Neural cell (in vitro differentiated cells): ENCODE data around the gene RHBDF2.

Experiments used
- EP300 ChIP-seq: fragments of 450-650 bp; conservative IDR thresholded peaks from 2 replicates; pipeline ENCODE4 v1.6.1; 2014; ENCODE audit warnings: antibody characterized with exemption, mild to moderate bottlenecking, moderate library complexity; ENCODE audit not compliant: poor library complexity, severe bottlenecking
- EZH2 ChIP-seq: fragments of 200-600, 300-800 bp; shearing (Covaris generic), sonication (generic); IDR thresholded peaks from 2 replicates; pipeline ENCODE4 v1.6.1; 2014; ENCODE audit warnings: antibody characterized with exemption, low read length, borderline replicate concordance, mild to moderate bottlenecking; ENCODE audit not compliant: insufficient read depth, poor library complexity, severe bottlenecking
- MXI1 ChIP-seq: fragments of 450-650 bp; conservative IDR thresholded peaks from 2 replicates; pipeline ENCODE4 v1.6.1; 2014; ENCODE audit warnings: antibody characterized with exemption, mild to moderate bottlenecking; ENCODE audit not compliant: poor library complexity, severe bottlenecking
- POLR2AphosphoS5 ChIP-seq: IDR thresholded peaks from 2 replicates; pipeline ENCODE4 v1.6.1; 2012
- RAD21 ChIP-seq: fragments of 450-650 bp; conservative IDR thresholded peaks from 2 replicates; pipeline ENCODE4 v1.6.1; 2014; ENCODE audit warnings: antibody characterized with exemption, mild to moderate bottlenecking, moderate library complexity
- TF ChIP-seq, protein P1 (sequence below): fragments of 450-650 bp; IDR thresholded peaks from 2 replicates; pipeline ENCODE4 v1.5.1; 2014; ENCODE audit warnings: antibody characterized with exemption, mild to moderate bottlenecking, moderate library complexity; ENCODE audit not compliant: poor library complexity, severe bottlenecking
- TF ChIP-seq, protein P2 (sequence below): IDR thresholded peaks from 2 replicates; pipeline ENCODE4 v1.6.1; 2012; ENCODE audit warnings: borderline replicate concordance

DNA sequence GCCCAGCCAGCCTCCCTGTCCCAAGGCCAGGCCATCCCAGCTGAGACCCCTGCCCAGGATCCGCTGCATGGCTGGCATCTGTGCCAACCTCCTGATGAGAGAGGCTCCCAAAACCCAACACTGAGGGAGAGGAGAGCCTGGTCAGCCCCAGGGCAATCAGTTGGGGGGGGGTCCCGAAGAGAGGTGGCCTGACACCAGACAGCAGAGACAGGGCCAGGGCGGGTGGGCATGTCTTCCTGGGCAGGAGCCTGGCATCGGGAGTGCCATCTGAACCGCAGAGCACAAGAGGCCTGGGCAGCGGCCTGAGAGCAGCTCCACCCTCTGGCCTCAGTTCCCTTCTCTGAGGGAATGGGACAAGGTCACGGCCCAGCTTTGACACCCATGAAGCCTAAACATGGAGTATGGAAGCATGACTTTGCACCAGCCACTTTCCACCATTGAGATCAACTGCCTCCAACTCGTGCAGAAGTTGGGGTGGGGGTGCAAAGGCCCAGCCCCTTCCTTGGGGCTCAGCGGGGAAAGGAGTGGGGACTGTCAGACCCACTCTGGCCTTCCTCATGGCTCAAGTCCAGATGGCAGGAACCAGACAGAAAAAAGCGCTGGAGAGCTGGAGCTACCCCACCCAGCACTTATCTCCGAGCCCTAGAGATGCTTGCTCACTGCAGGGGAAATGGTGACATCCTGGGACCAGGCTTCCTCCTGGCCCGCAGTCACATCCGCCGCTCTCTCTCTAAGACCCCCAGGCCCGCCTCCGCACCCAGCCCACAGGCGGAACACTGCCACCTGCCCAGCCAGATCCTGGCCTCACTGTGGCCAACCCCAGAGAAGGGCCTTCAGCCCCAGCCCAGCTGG, 9.7 kb downstream of the RHBDF2 start:
- TF ChIP-seq MXI1 (no peak), POLR2AphosphoS5 (no peak), RAD21 (no peak), EP300 (no peak), EZH2 (no peak)
- TF ChIP-seq, protein P1, sequence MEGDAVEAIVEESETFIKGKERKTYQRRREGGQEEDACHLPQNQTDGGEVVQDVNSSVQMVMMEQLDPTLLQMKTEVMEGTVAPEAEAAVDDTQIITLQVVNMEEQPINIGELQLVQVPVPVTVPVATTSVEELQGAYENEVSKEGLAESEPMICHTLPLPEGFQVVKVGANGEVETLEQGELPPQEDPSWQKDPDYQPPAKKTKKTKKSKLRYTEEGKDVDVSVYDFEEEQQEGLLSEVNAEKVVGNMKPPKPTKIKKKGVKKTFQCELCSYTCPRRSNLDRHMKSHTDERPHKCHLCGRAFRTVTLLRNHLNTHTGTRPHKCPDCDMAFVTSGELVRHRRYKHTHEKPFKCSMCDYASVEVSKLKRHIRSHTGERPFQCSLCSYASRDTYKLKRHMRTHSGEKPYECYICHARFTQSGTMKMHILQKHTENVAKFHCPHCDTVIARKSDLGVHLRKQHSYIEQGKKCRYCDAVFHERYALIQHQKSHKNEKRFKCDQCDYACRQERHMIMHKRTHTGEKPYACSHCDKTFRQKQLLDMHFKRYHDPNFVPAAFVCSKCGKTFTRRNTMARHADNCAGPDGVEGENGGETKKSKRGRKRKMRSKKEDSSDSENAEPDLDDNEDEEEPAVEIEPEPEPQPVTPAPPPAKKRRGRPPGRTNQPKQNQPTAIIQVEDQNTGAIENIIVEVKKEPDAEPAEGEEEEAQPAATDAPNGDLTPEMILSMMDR: no peak
- TF ChIP-seq, protein P2, sequence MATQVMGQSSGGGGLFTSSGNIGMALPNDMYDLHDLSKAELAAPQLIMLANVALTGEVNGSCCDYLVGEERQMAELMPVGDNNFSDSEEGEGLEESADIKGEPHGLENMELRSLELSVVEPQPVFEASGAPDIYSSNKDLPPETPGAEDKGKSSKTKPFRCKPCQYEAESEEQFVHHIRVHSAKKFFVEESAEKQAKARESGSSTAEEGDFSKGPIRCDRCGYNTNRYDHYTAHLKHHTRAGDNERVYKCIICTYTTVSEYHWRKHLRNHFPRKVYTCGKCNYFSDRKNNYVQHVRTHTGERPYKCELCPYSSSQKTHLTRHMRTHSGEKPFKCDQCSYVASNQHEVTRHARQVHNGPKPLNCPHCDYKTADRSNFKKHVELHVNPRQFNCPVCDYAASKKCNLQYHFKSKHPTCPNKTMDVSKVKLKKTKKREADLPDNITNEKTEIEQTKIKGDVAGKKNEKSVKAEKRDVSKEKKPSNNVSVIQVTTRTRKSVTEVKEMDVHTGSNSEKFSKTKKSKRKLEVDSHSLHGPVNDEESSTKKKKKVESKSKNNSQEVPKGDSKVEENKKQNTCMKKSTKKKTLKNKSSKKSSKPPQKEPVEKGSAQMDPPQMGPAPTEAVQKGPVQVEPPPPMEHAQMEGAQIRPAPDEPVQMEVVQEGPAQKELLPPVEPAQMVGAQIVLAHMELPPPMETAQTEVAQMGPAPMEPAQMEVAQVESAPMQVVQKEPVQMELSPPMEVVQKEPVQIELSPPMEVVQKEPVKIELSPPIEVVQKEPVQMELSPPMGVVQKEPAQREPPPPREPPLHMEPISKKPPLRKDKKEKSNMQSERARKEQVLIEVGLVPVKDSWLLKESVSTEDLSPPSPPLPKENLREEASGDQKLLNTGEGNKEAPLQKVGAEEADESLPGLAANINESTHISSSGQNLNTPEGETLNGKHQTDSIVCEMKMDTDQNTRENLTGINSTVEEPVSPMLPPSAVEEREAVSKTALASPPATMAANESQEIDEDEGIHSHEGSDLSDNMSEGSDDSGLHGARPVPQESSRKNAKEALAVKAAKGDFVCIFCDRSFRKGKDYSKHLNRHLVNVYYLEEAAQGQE: no peak
